Esophagus muscularis mucosa (tissue), 4 donors: ENCODE results near the gene CFAP99. TPM values are rescaled to one million over a fixed set of nuclear protein-coding genes. Genes with fewer than 3 reads are reported as not detected.
"Not testable (repeated sequence)": the region's sequence is repeated elsewhere in the genome, so short reads cannot be mapped to it uniquely, and the experiment has no call there.

Source experiments
- DNase-seq: peaks from one replicate; pipeline ENCODE4 v3.0.0-alpha.2; 2017; ENCODE audit errors: extremely low spot score
- H3K27ac ChIP-seq, 4 donors: fragments of 200-600 bp; sonication (generic); replicated peaks in 1 of 4; 1 replicate in 3 of 4; 2 replicates in 1 of 4; pipeline ENCODE4 v1.5.1; 2016 to 2019; ENCODE audit warnings: mild to moderate bottlenecking in 1 of 4
- H3K27me3 ChIP-seq, 4 donors: fragments of 200-600 bp; sonication (generic); one replicate each; pipeline versions ENCODE4 v1.5.1 to v1.6.0; 2016 to 2019
- H3K36me3 ChIP-seq, 4 donors: fragments of 200-600 bp; sonication (generic); one replicate each; pipeline ENCODE4 v1.5.1; 2016 to 2019
- H3K4me1 ChIP-seq, 4 donors: fragments of 200-600 bp; sonication (generic); one replicate each; pipeline ENCODE4 v1.5.1; 2016 to 2019
- H3K4me3 ChIP-seq, 4 donors: fragments of 200-600 bp; sonication (generic); 1 replicate in 2 of 4; 2 replicates in 2 of 4; pipeline ENCODE4 v1.5.1; 2016 to 2019; ENCODE audit warnings: mild to moderate bottlenecking in 4 of 4, moderate library complexity in 1 of 4
- H3K9me3 ChIP-seq, 4 donors: fragments of 200-600 bp; sonication (generic); 1 replicate in 3 of 4; 2 replicates in 1 of 4; pipeline ENCODE4 v1.5.1; 2016 to 2019
- EP300 ChIP-seq: sonication (generic); formaldehyde crosslinking; IDR thresholded peaks from one replicate; pipeline ENCODE4 v1.6.1; 2017; ENCODE audit warnings: antibody characterized with exemption
- POLR2A ChIP-seq: fragments of 450-650 bp; IDR thresholded peaks from one replicate; pipeline ENCODE4 v1.6.1; 2017; ENCODE audit warnings: antibody characterized with exemption, moderate library complexity, mild to moderate bottlenecking, low read depth
- POLR2AphosphoS5 ChIP-seq, 2 donors: sonication (generic); formaldehyde crosslinking; IDR thresholded peaks; one replicate each; pipeline ENCODE4 v1.6.1; 2017; ENCODE audit warnings: antibody characterized with exemption in 2 of 2
- WGBS: methylation state at CpG from one replicate; pipeline ENCODE4 v1.1.5; 2018; 5-methylcytosine and 5-hydroxymethylcytosine counted together
- intact Hi-C: fragments of 100-400 bp; cut with DNase I; formaldehyde crosslinking; loops from one replicate; pipeline ENCODE4 v1.15.1; 2023
- total RNA-seq, 4 donors: library from RNA; depleted of rRNA; stranded (reverse); fragments of >200 nt; gene quantifications; one replicate each; pipeline versions ENCODE4 v1.1.0 to v1.2.1, GENCODE V29; 2016
- TF ChIP-seq, protein P1 (sequence below), 3 experiments: fragments of 200-600 bp in 2 of 3; fragments of 450-650 bp in 1 of 3; sonication (generic) in 2 of 3; IDR thresholded peaks; one replicate each; pipeline ENCODE4 v1.5.1; 2017 to 2019; ENCODE audit warnings: antibody characterized with exemption in 3 of 3, mild to moderate bottlenecking in 2 of 3, moderate library complexity in 1 of 3

Gene CFAP99
- total RNA-seq, 4 donors from 2014 or later, result 1.5 TPM; not detected in 3

DNA sequence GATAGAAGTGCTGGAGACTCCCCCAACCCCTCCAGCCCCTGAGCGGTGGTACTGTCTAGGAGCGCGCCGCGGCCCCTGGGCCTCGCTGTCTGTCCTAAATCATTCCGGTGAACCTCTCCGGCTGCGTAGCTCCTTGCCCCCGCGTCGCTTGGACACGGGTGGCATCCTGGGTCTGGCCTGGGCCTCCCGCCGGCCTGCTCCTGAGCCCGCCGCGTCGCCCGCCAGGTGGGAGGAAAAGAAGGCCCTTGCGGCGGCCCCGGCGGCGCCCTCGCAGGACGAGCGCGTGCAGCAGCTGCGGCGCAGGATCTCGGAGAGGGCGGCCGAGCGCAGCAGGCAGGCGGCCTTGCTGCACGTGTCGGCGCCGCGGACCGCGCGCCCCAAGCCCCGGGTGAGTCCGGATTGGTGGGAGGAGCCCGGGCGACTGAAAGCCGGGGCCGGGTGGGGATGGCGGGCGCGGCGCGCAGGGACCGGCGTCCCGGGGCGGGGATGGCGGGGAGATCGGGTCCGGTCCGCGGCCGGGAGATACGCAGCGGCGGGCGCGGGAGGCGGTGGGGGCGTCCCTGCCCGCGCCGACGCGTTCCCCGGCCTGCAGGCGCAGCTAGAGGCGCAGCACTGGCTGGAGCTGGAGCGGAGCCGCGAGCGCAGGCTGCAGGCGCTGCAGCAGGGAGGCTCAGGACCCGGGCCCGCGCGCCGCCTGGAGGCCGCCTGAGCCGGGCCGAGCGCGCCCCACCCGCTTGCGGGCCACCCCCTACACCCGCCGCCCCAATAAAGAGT lies 43.6 kb downstream of the CFAP99 start:
- Histone ChIP-seq H3K4me1 (peaks cover 6 to 32% (median 23%) of the 10 kb centered on the region in 4 donors), H3K4me3 (peak overlapping the region; percentile 61 to 80 (median 65)), H3K27ac (peak overlapping the region; percentile 61 to 84 (median 72)), H3K36me3 (no peaks in the 10 kb centered on the region), H3K9me3 (no peaks in the 10 kb centered on the region), H3K27me3 (peaks cover 0 to 16% (median 0%) of the 10 kb centered on the region in 4 donors)
- intact Hi-C loops, result loop anchor here (2.0 to 5.0 kb wide), 2 partner anchors 220 to 242 kb away; partner anchors contain the start of genes HAUS3 and POLN
- no peak for DNase-seq
- 25% methylated on average over 22 of the region's 99 CpGs for WGBS
- TF ChIP-seq POLR2AphosphoS5 (IDR thresholded peaks at IDR 0.05) (peak in 1 of 2 donors; percentile 14), POLR2A (no peak), EP300 (no peak)
- TF ChIP-seq, protein P1, sequence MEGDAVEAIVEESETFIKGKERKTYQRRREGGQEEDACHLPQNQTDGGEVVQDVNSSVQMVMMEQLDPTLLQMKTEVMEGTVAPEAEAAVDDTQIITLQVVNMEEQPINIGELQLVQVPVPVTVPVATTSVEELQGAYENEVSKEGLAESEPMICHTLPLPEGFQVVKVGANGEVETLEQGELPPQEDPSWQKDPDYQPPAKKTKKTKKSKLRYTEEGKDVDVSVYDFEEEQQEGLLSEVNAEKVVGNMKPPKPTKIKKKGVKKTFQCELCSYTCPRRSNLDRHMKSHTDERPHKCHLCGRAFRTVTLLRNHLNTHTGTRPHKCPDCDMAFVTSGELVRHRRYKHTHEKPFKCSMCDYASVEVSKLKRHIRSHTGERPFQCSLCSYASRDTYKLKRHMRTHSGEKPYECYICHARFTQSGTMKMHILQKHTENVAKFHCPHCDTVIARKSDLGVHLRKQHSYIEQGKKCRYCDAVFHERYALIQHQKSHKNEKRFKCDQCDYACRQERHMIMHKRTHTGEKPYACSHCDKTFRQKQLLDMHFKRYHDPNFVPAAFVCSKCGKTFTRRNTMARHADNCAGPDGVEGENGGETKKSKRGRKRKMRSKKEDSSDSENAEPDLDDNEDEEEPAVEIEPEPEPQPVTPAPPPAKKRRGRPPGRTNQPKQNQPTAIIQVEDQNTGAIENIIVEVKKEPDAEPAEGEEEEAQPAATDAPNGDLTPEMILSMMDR (IDR thresholded peaks at IDR 0.05), result peak; percentile 63 to 68 (median 68)

DNA sequence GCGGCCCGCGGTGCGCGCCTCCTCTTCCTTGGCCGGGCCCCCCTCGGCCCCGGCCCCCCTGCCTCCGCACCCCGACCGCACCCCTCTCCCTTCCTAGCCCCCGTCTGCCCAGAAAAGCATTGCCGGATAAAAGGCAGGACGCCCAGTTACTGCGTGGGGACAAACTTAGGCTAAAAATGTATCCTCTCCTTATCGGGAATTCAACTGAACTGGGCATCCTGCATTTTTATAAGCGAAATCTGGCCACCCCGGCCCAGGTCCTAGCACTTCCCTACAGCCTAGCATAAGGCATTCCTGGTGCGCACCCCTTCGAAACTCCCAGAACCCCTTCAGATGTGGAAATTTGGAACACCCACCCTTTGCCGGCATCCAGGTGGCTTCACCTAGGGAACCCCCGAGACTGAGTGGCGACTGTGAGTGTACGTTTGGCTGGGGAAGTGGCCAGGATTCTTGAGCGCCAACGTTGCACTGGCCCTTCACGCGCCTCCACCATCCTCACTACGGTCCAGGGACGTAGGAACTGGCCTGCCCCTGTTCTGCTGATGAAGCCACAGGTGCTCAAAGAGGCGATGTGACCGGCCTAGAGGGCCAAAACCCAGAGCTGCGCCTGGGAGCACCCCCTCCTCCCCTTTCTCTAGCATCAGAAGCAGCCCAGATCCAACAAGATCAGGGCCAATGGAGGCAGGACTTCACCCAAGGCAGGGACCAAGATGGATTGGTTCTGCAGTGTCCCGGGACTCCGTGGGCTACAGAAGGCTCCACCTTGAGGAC lies 44.4 kb downstream of the CFAP99 start:
- 40% methylated on average over 23 of the region's 35 CpGs for WGBS
- peak overlapping the region; percentile 61 to 84 (median 72) for H3K27ac ChIP-seq
- H3K4me1 ChIP-seq, result peaks cover 12 to 40% (median 30%) of the 10 kb centered on the region in 4 donors
- H3K36me3 ChIP-seq, result no peaks in the 10 kb centered on the region
- H3K27me3 ChIP-seq, result peaks cover 0 to 10% (median 0%) of the 10 kb centered on the region in 4 donors
- intact Hi-C loops, result loop anchor here (2.0 to 5.0 kb wide), 2 partner anchors 221 to 242 kb away; partner anchors contain the start of genes HAUS3 and POLN
- peak overlapping the region; percentile 61 to 80 (median 65) for H3K4me3 ChIP-seq
- H3K9me3 ChIP-seq, result no peaks in the 10 kb centered on the region
- no peak for DNase-seq
- TF ChIP-seq POLR2AphosphoS5 (IDR thresholded peaks at IDR 0.05) (no peak), POLR2A (no peak), EP300 (no peak)
- TF ChIP-seq, protein P1 (IDR thresholded peaks at IDR 0.05), result no peak

DNA sequence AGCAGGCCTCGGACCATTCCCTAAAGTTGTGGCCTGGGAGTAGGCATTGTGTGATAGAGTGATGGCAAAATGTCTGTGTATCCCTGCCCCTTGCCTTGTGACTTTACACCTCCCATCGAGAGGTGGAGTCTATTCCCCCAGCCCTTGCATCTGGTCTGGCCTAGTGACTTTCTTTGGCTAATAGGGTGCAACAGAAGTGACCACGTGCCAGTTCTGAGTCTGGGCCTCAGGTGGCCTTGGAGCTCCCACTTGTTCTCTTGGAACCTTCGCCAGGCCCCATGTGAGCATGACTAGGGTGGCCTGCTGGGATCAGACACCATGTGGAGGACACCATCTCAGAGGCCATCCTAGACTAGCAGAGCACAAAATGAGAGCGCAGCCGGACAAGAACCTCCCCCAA lies 46.3 kb downstream of the CFAP99 start:
- DNase-seq, result no peak
- Histone ChIP-seq H3K9me3 (no peaks in the 10 kb centered on the region), H3K27me3 (no peaks in the 10 kb centered on the region), H3K36me3 (no peaks in the 10 kb centered on the region), H3K27ac (no peak overlapping the region), H3K4me1 (peaks cover 15 to 49% (median 35%) of the 10 kb centered on the region in 4 donors), H3K4me3 (no peak overlapping the region)
- WGBS, result 84% methylated on average over 6 of the region's 6 CpGs
- no peak for TF ChIP-seq POLR2AphosphoS5 (IDR thresholded peaks at IDR 0.05)
- TF ChIP-seq POLR2A, result no peak
- TF ChIP-seq, protein P1 (IDR thresholded peaks at IDR 0.05), result no peak
- no peak for TF ChIP-seq EP300
- intact Hi-C loops, result loop anchor here (5.0 kb wide), 2 partner anchors 48 to 72 kb away; partner anchors contain the start of genes CFAP99, FAM193A and ZFYVE28

DNA sequence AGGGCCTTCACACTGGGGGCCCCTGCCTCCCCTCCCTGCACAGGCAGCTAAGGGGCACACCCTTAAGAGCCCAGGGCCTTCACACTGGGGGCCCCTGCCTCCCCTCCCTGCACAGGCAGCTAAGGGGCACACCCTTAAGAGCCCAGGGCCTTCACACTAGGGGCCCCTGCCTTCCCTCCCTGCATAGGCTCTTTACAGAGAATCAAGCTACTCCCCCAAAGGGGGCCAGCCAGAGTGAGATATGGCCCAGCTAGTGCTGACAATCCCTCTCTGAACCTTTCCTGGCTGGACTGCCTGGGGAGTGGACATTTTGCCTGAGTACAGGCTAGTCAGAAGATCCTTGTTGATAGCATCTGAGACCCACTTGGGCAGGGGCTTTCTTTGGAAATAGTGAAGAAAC lies 46.8 kb downstream of the CFAP99 start:
- not testable (repeated sequence) for H3K4me3 ChIP-seq, H3K36me3 ChIP-seq, H3K9me3 ChIP-seq, DNase-seq, H3K27ac ChIP-seq, H3K27me3 ChIP-seq
- peaks cover 20 to 54% (median 40%) of the 10 kb centered on the region in 4 donors for H3K4me1 ChIP-seq
- intact Hi-C loops, result loop anchor here (5.0 kb wide), 2 partner anchors 48 to 72 kb away; partner anchors contain the start of genes CFAP99, FAM193A and ZFYVE28
